MM.1S (cell line): Measurements from ENCODE around the gene TMEM154.

ENCODE experiments used
- CTCF ChIP-seq: fragments of 300-600 bp; sonication (generic); IDR thresholded peaks from 2 replicates; pipeline ENCODE4 v1.5.1; 2016; ENCODE audit warnings: antibody characterized with exemption, low read length, mixed read lengths
- EZH2phosphoT487 ChIP-seq: fragments of 300-600 bp; sonication (generic); IDR thresholded peaks from 2 replicates; pipeline ENCODE4 v1.6.1; 2018; ENCODE audit warnings: antibody characterized with exemption, low read length

GRCh38 chr4:152618971-152619370, 60.8 kb downstream of the TMEM154 start:
- TF ChIP-seq EZH2phosphoT487, result no peak
- TF ChIP-seq CTCF, result no peak
